K562 (cell line): ENCODE results near the gene ACRBP. TPM values are rescaled to one million over a fixed set of nuclear protein-coding genes. Genes with fewer than 3 reads are reported as not detected.

Experiments used
- ATF4 ChIP-seq: fragments of 450-650 bp; formaldehyde crosslinking; IDR thresholded peaks from 2 replicates; pipeline ENCODE4 v1.4.0; 2022; ENCODE audit warnings: mild to moderate bottlenecking, moderate library complexity
- CBFB ChIP-seq: sonication (generic); formaldehyde crosslinking; IDR thresholded peaks from 2 replicates; pipeline ENCODE4 v1.4.0; 2020; ENCODE audit warnings: mild to moderate bottlenecking, missing genetic modification reagents
- CHAMP1 ChIP-seq: fragments of 450-650 bp; IDR thresholded peaks from 2 replicates; pipeline ENCODE4 v1.6.1; 2016; ENCODE audit warnings: mild to moderate bottlenecking
- CXXC5 ChIP-seq: fragments of 250-450 bp; sonication (Bioruptor Pico); IDR thresholded peaks from 2 replicates; pipeline ENCODE4 v1.8.0; 2022; ENCODE audit warnings: inconsistent platforms, mild to moderate bottlenecking, moderate library complexity
- EP300 ChIP-seq: IDR thresholded peaks from 2 replicates; pipeline ENCODE4 v1.6.1; 2012; ENCODE audit warnings: low read length, improper control_type of control experiment
- ESRRB ChIP-seq: fragments of 250-450 bp; sonication (Bioruptor Pico); IDR thresholded peaks from 2 replicates; pipeline ENCODE4 v1.5.0; 2020; ENCODE audit warnings: mild to moderate bottlenecking, moderate library complexity, borderline replicate concordance
- FOXA1 ChIP-seq: fragments of 450-650 bp; IDR thresholded peaks from 2 replicates; pipeline ENCODE4 v1.6.1; 2016; ENCODE audit warnings: mild to moderate bottlenecking, borderline replicate concordance
- GTF2F1 ChIP-seq: IDR thresholded peaks from 2 replicates; pipeline ENCODE4 v1.6.1; 2011; ENCODE audit warnings: low read depth, low read length, improper control_type of control experiment
- ID3 ChIP-seq, 2 experiments: fragments of 250-450 bp in 1 of 2; fragments of 450-650 bp in 1 of 2; sonication (Bioruptor Pico) in 1 of 2; IDR thresholded peaks; 2 replicates each; pipeline versions ENCODE4 v1.6.1 to v1.8.0; 2016 to 2021; ENCODE audit warnings: mild to moderate bottlenecking in 2 of 2, moderate library complexity in 2 of 2, missing compliant biosample characterization in 1 of 2, missing genetic modification characterization in 1 of 2
- MLX ChIP-seq, 2 experiments: fragments of 450-650 bp in 1 of 2; sonication (generic) in 1 of 2; formaldehyde crosslinking; conservative IDR thresholded peaks; 2 replicates each; pipeline versions ENCODE4 v1.4.0 to v1.8.1; 2020 to 2022; ENCODE audit warnings: mild to moderate bottlenecking in 1 of 2, missing genetic modification reagents in 1 of 2
- MXI1 ChIP-seq: IDR thresholded peaks from 2 replicates; pipeline ENCODE4 v1.6.1; 2011; ENCODE audit warnings: low read depth, mild to moderate bottlenecking, improper control_type of control experiment, low read length
- POLR2B ChIP-seq: fragments of 450-650 bp; IDR thresholded peaks from 2 replicates; pipeline ENCODE4 v1.6.1; 2018; ENCODE audit warnings: low read depth; ENCODE audit not compliant: partially characterized antibody
- RFX1 ChIP-seq: fragments of 450-650 bp; IDR thresholded peaks from 2 replicates; pipeline ENCODE4 v1.6.1; 2016; ENCODE audit warnings: mild to moderate bottlenecking, moderate library complexity
- SMARCA5 ChIP-seq: fragments of 450-650 bp; IDR thresholded peaks from 2 replicates; pipeline ENCODE4 v1.6.1; 2016
- SRF ChIP-seq, 2 experiments: fragments of 250-450, 450-650 bp in 1 of 2; sonication (Bioruptor Pico) in 1 of 2; sonication (generic) in 1 of 2; formaldehyde crosslinking; IDR thresholded peaks; 2 replicates each; pipeline versions ENCODE4 v1.5.0 to v1.5.1; 2020 to 2022; ENCODE audit warnings: mild to moderate bottlenecking in 1 of 2, missing genetic modification reagents in 1 of 2
- STAG1 ChIP-seq: sonication (generic); formaldehyde crosslinking; IDR thresholded peaks from 2 replicates; pipeline ENCODE4 v1.5.0; 2020; ENCODE audit warnings: missing genetic modification reagents, borderline replicate concordance
- TCF7 ChIP-seq: sonication (generic); IDR thresholded peaks from 2 replicates; pipeline ENCODE4 v1.6.1; 2016; ENCODE audit warnings: antibody characterized with exemption, borderline replicate concordance
- ZBTB26 ChIP-seq: fragments of 450-650 bp; formaldehyde crosslinking; IDR thresholded peaks from 2 replicates; pipeline ENCODE4 v1.4.0; 2022; ENCODE audit warnings: missing genetic modification characterization
- ZNF277 ChIP-seq: fragments of 250-450 bp; sonication (Bioruptor Pico); IDR thresholded peaks from 2 replicates; pipeline ENCODE4 v1.8.0; 2022; ENCODE audit warnings: inconsistent platforms, mild to moderate bottlenecking, moderate library complexity, borderline replicate concordance
- ZNF644 ChIP-seq: fragments of 200-800 bp; sonication (Bioruptor generic); IDR thresholded peaks from 2 replicates; pipeline ENCODE4 v1.6.1; 2016; ENCODE audit warnings: low read depth, missing genetic modification characterization, missing compliant biosample characterization
- ZNF696 ChIP-seq: fragments of 250-450 bp; sonication (Bioruptor Pico); conservative IDR thresholded peaks from 2 replicates; pipeline ENCODE4 v1.4.0; 2020; ENCODE audit warnings: mild to moderate bottlenecking, moderate library complexity
- polyA plus RNA-seq, 8 experiments: library from polyadenylated mRNA; depleted of rRNA in 4 of 8; stranded (reverse) in 5 of 8; unstranded in 3 of 8; fragments of >200 nt; fragmentation: Nextera tagmentation in 2 of 8; fragmentation: Illumina TruSeq in 1 of 8; extraction: Ambion mirVana in 2 of 8; extraction: Trizol in 1 of 8; gene quantifications; 2 replicates each; pipeline versions ENCODE4 v1.2.1 to v1.2.3, GENCODE V29; 2011 to 2014; ENCODE audit warnings: inconsistent platforms in 1 of 8, missing spikeins in 1 of 8
- total RNA-seq, 7 experiments: library from RNA; depleted of rRNA in 6 of 7; stranded (reverse); fragments of >200 nt in 6 of 7; fragmentation: Illumina TruSeq in 2 of 7; extraction: Trizol in 2 of 7; gene quantifications; 2 replicates each; pipeline versions ENCODE4 v1.2.1 to v1.2.3, GENCODE V29; 2011 to 2021; ENCODE audit warnings: low replicate concordance in 1 of 7

The ACRBP gene
- total and polyA plus RNA-seq, 9 of the 15 experiments (the other 6 are each of a cell fraction or from before 2014, with no cell fraction given), result 3.1 to 31.8 (median 8.4) TPM

GRCh38 chr12:6639151-6639801 lies 8.0 kb downstream of the ACRBP start (continued):
- 0 out of 2 replicates have a peak, but pooled peaks have one; percentile 49 for TF ChIP-seq CHAMP1
- no peak for TF ChIP-seq GTF2F1
- no peak for TF ChIP-seq ZNF644 (tag)
- TF ChIP-seq RFX1, result no peak
- TF ChIP-seq SRF (CRISPR knock-in tag; IDR thresholded peaks at IDR 0.05), result 0 out of 4 replicates have a peak, but pooled peaks of 1 of the 2 experiments have one; percentile 36
- TF ChIP-seq MLX (CRISPR knock-in tag; conservative IDR thresholded peaks at IDR 0.05), result no peak
- no peak for TF ChIP-seq TCF7
- no peak for TF ChIP-seq POLR2B
- TF ChIP-seq ZBTB26 (CRISPR knock-in tag), result no peak
- TF ChIP-seq ID3 (CRISPR knock-in tag; IDR thresholded peaks at IDR 0.05), result no peak
- TF ChIP-seq ID3 (tag; IDR thresholded peaks at IDR 0.05), result no peak
- no peak for TF ChIP-seq SMARCA5
- no peak for TF ChIP-seq FOXA1
- no peak for TF ChIP-seq ESRRB (CRISPR knock-in tag)
- TF ChIP-seq STAG1, result no peak
- no peak for TF ChIP-seq ZNF277 (CRISPR knock-in tag)
- TF ChIP-seq MXI1, result no peak
- peak; percentile 54 for TF ChIP-seq CXXC5 (CRISPR knock-in tag)
- no peak for TF ChIP-seq ATF4
- no peak for TF ChIP-seq ZNF696 (CRISPR knock-in tag)
- peak; percentile 91 for TF ChIP-seq EP300
- TF ChIP-seq CBFB (CRISPR knock-in tag), result no peak
